Caco-2 (cell line): ENCODE results near the gene NBPF1. TPM values are rescaled to one million over a fixed set of nuclear protein-coding genes. Genes with fewer than 3 reads are reported as not detected.
"Not testable (repeated sequence)": the region's sequence is repeated elsewhere in the genome, so short reads cannot be mapped to it uniquely, and the experiment has no call there.

Source experiments
- BruUV-seq: library from RNA; stranded (reverse); fragments of 400-500 nt; replicated peaks from 2 replicates; lab custom pipeline; 2021; lab: Mats Ljungman, UMichigan
- CTCF ChIA-PET: fragments of 300-600 bp; sonication (Branson Sonifier 250); formaldehyde crosslinking; loops from one replicate; lab custom pipeline; 2022; ENCODE audit warnings: antibody characterized with exemption; lab: Charles Lee
- POLR2A ChIA-PET: fragments of 300-600 bp; sonication (Branson Sonifier 250); formaldehyde crosslinking; loops from one replicate; lab custom pipeline; 2022; ENCODE audit warnings: antibody characterized with exemption; lab: Charles Lee
- DNase-seq, 2 experiments: peaks; one replicate each; pipeline versions ENCODE4 v3.0.0 to v3.0.0-alpha.2; 2020 to 2022
- H3K27me3 ChIP-seq: replicated peaks from 2 replicates; pipeline ENCODE4 v1.6.0; 2011; ENCODE audit warnings: low read length; ENCODE audit not compliant: control insufficient read depth, insufficient read depth
- H3K36me3 ChIP-seq: 2 replicates; pipeline ENCODE4 v1.5.1; 2011; ENCODE audit warnings: low read length; ENCODE audit not compliant: control insufficient read depth, insufficient read depth
- H3K4me1 ChIP-seq: fragments of 250-450 bp; sonication (Bioruptor Pico); 2 replicates; pipeline ENCODE4 v1.5.1; 2020; ENCODE audit warnings: mild to moderate bottlenecking
- H3K4me3 ChIP-seq: 2 replicates; pipeline ENCODE4 v1.5.1; 2011; ENCODE audit warnings: low read depth, mild to moderate bottlenecking, control low read depth, low read length
- H3K9me3 ChIP-seq: fragments of 250-450 bp; sonication (Bioruptor Pico); 2 replicates; pipeline ENCODE4 v1.5.1; 2020; ENCODE audit warnings: mild to moderate bottlenecking, moderate library complexity
- H3K27ac Mint-ChIP-seq: one replicate; pipeline ENCODE4 v1.8.0; 2022; ENCODE audit warnings: mixed read lengths; ENCODE audit not compliant: unreplicated experiment
- H3K27me3 Mint-ChIP-seq: one replicate; pipeline ENCODE4 v1.8.0; 2022; ENCODE audit warnings: mixed read lengths; ENCODE audit not compliant: insufficient read depth, unreplicated experiment
- H3K36me3 Mint-ChIP-seq: one replicate; pipeline ENCODE4 v1.8.0; 2022; ENCODE audit warnings: mild to moderate bottlenecking, mixed read lengths; ENCODE audit not compliant: insufficient read depth, unreplicated experiment
- H3K4me1 Mint-ChIP-seq: one replicate; pipeline ENCODE4 v1.8.0; 2022; ENCODE audit warnings: low read depth, mixed read lengths; ENCODE audit not compliant: unreplicated experiment
- H3K4me3 Mint-ChIP-seq: one replicate; pipeline ENCODE4 v1.8.0; 2022; ENCODE audit warnings: mild to moderate bottlenecking, moderate library complexity, mixed read lengths; ENCODE audit not compliant: unreplicated experiment
- H3K9me3 Mint-ChIP-seq: one replicate; pipeline ENCODE4 v1.8.0; 2022; ENCODE audit warnings: mixed read lengths; ENCODE audit not compliant: unreplicated experiment
- intact Hi-C: fragments of 100-400 bp; cut with micrococcal nuclease; formaldehyde crosslinking; loops from one replicate; pipeline ENCODE4 v1.10.0; 2022; ENCODE audit not compliant: unreplicated experiment
- total RNA-seq: library from RNA; stranded (reverse); gene quantifications from 2 replicates; pipeline ENCODE4 v1.2.3, GENCODE V29; 2022

NBPF1 gene
- total RNA-seq, 1 experiment from 2014 or later = 59.3 TPM

GRCh38 chr1:16600855-16601786 is 12.2 kb downstream of the NBPF1 start:
- H3K36me3 ChIP-seq, H3K36me3 Mint-ChIP-seq, DNase-seq, H3K4me3 Mint-ChIP-seq, H3K27me3 Mint-ChIP-seq, H3K9me3 Mint-ChIP-seq, H3K9me3 ChIP-seq, CTCF ChIA-PET, H3K4me1 Mint-ChIP-seq, H3K27ac Mint-ChIP-seq, POLR2A ChIA-PET, intact Hi-C loops, BruUV-seq, H3K4me3 ChIP-seq, H3K4me1 ChIP-seq, H3K27me3 ChIP-seq: not testable (repeated sequence)

- POLR2A ChIA-PET, H3K36me3 Mint-ChIP-seq, H3K4me3 ChIP-seq, H3K9me3 ChIP-seq, H3K36me3 ChIP-seq, H3K27me3 Mint-ChIP-seq, H3K9me3 Mint-ChIP-seq, DNase-seq, H3K4me1 Mint-ChIP-seq, H3K4me3 Mint-ChIP-seq, BruUV-seq, H3K27ac Mint-ChIP-seq, intact Hi-C loops, H3K4me1 ChIP-seq, H3K27me3 ChIP-seq: not testable (repeated sequence)
- CTCF ChIA-PET = interaction anchor here (0.7 kb wide), 1 partner anchor 289 kb away, joined by 3 read pairs; no protein-coding TSS in a partner anchor
These were observed 14.0 kb downstream of the NBPF1 start for GRCh38 chr1:16599326-16599725.

GRCh38 chr1:16595216-16595615 is 18.1 kb downstream of the NBPF1 start:
- H3K4me1 Mint-ChIP-seq, H3K27me3 ChIP-seq, H3K36me3 ChIP-seq, POLR2A ChIA-PET, CTCF ChIA-PET, BruUV-seq, H3K9me3 Mint-ChIP-seq, intact Hi-C loops, H3K4me3 Mint-ChIP-seq, H3K36me3 Mint-ChIP-seq, H3K9me3 ChIP-seq, H3K27ac Mint-ChIP-seq, H3K4me1 ChIP-seq, H3K4me3 ChIP-seq, H3K27me3 Mint-ChIP-seq, DNase-seq: not testable (repeated sequence)

GRCh38 chr1:16591845-16592244 is 21.5 kb downstream of the NBPF1 start:
- DNase-seq, H3K4me3 Mint-ChIP-seq, POLR2A ChIA-PET, H3K36me3 ChIP-seq, H3K36me3 Mint-ChIP-seq, H3K27ac Mint-ChIP-seq, H3K27me3 ChIP-seq, intact Hi-C loops, H3K4me1 Mint-ChIP-seq, BruUV-seq, H3K4me1 ChIP-seq, H3K4me3 ChIP-seq, H3K9me3 ChIP-seq, CTCF ChIA-PET, H3K27me3 Mint-ChIP-seq, H3K9me3 Mint-ChIP-seq: not testable (repeated sequence)

- H3K27me3 ChIP-seq, H3K4me3 ChIP-seq, H3K4me1 Mint-ChIP-seq, H3K36me3 Mint-ChIP-seq, H3K27ac Mint-ChIP-seq, intact Hi-C loops, H3K4me1 ChIP-seq, CTCF ChIA-PET, H3K36me3 ChIP-seq, H3K9me3 ChIP-seq, H3K9me3 Mint-ChIP-seq, H3K27me3 Mint-ChIP-seq, H3K4me3 Mint-ChIP-seq, POLR2A ChIA-PET, DNase-seq, BruUV-seq: not testable (repeated sequence)
These were observed 25.3 kb downstream of the NBPF1 start for GRCh38 chr1:16588081-16588480.

- H3K4me3 Mint-ChIP-seq, POLR2A ChIA-PET, H3K27ac Mint-ChIP-seq, CTCF ChIA-PET, H3K4me1 Mint-ChIP-seq, H3K36me3 Mint-ChIP-seq, intact Hi-C loops, H3K36me3 ChIP-seq, H3K9me3 ChIP-seq, H3K4me1 ChIP-seq, BruUV-seq, H3K4me3 ChIP-seq, H3K27me3 ChIP-seq, DNase-seq, H3K27me3 Mint-ChIP-seq, H3K9me3 Mint-ChIP-seq: not testable (repeated sequence)
These were observed 25.7 kb downstream of the NBPF1 start for GRCh38 chr1:16587639-16588038.

- H3K27ac Mint-ChIP-seq, H3K4me1 Mint-ChIP-seq, H3K36me3 ChIP-seq, H3K4me1 ChIP-seq, BruUV-seq, H3K4me3 ChIP-seq, H3K27me3 ChIP-seq, H3K9me3 Mint-ChIP-seq, DNase-seq, intact Hi-C loops, H3K4me3 Mint-ChIP-seq, CTCF ChIA-PET, H3K36me3 Mint-ChIP-seq, POLR2A ChIA-PET, H3K27me3 Mint-ChIP-seq, H3K9me3 ChIP-seq: not testable (repeated sequence)
These were observed 48.0 kb downstream of the NBPF1 start for GRCh38 chr1:16565324-16565723.
